ENCODE results near the gene COL4A1. TPM values are rescaled to one million over a fixed set of nuclear protein-coding genes. Genes with fewer than 3 reads are reported as not detected.

Gene COL4A1
- total RNA-seq, 1 donor from 2014 or later: 120 TPM

- H3K27me3 ChIP-seq (ENCODE audit: low read depth): no peaks in the 10 kb centered on the region
- no peak for DNase-seq
- H3K4me3 ChIP-seq: no peak overlapping the region
- TF ChIP-seq, protein P1, sequence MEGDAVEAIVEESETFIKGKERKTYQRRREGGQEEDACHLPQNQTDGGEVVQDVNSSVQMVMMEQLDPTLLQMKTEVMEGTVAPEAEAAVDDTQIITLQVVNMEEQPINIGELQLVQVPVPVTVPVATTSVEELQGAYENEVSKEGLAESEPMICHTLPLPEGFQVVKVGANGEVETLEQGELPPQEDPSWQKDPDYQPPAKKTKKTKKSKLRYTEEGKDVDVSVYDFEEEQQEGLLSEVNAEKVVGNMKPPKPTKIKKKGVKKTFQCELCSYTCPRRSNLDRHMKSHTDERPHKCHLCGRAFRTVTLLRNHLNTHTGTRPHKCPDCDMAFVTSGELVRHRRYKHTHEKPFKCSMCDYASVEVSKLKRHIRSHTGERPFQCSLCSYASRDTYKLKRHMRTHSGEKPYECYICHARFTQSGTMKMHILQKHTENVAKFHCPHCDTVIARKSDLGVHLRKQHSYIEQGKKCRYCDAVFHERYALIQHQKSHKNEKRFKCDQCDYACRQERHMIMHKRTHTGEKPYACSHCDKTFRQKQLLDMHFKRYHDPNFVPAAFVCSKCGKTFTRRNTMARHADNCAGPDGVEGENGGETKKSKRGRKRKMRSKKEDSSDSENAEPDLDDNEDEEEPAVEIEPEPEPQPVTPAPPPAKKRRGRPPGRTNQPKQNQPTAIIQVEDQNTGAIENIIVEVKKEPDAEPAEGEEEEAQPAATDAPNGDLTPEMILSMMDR (IDR thresholded peaks at IDR 0.05; ENCODE audit: borderline replicate concordance): no peak
- peaks cover 88% of the 10 kb centered on the region for H3K4me1 ChIP-seq
- peak overlapping the region; percentile 82 for H3K27ac ChIP-seq (replicated peaks)
- H3K9me3 ChIP-seq (replicated peaks): no peaks in the 10 kb centered on the region
- peaks cover 25% of the 10 kb centered on the region for H3K36me3 ChIP-seq
- intact Hi-C loops (cut with micrococcal nuclease): no loop called here
Measured at GRCh38 chr13:110285991-110286832, 20.7 kb downstream of the COL4A1 start.

GRCh38 chr13:110284779-110285484 lies 22.0 kb downstream of the COL4A1 start:
- H3K9me3 ChIP-seq (replicated peaks): no peaks in the 10 kb centered on the region
- peak overlapping the region; percentile 82 for H3K27ac ChIP-seq (replicated peaks)
- intact Hi-C loops (cut with micrococcal nuclease): no loop called here
- no peak for DNase-seq
- TF ChIP-seq, protein P1 (IDR thresholded peaks at IDR 0.05; ENCODE audit: borderline replicate concordance): no peak
- peaks cover 24% of the 10 kb centered on the region for H3K36me3 ChIP-seq
- H3K27me3 ChIP-seq (ENCODE audit: low read depth): no peaks in the 10 kb centered on the region
- H3K4me3 ChIP-seq: no peak overlapping the region
- peaks cover 87% of the 10 kb centered on the region for H3K4me1 ChIP-seq

- peaks cover 14% of the 10 kb centered on the region for H3K36me3 ChIP-seq
- H3K27me3 ChIP-seq (ENCODE audit: low read depth): no peaks in the 10 kb centered on the region
- TF ChIP-seq, protein P1 (IDR thresholded peaks at IDR 0.05; ENCODE audit: borderline replicate concordance): no peak
- H3K27ac ChIP-seq (replicated peaks): peak overlapping the region; percentile 5
- peaks cover 94% of the 10 kb centered on the region for H3K4me1 ChIP-seq
- intact Hi-C loops (cut with micrococcal nuclease): no loop called here
- no peak overlapping the region for H3K4me3 ChIP-seq
- no peaks in the 10 kb centered on the region for H3K9me3 ChIP-seq (replicated peaks)
- DNase-seq: no peak
Measured at GRCh38 chr13:110283736-110284517, 23.0 kb downstream of the COL4A1 start.

- intact Hi-C loops (cut with micrococcal nuclease): no loop called here
- H3K27ac ChIP-seq (replicated peaks): peak overlapping the region; percentile 57
- H3K36me3 ChIP-seq: no peaks in the 10 kb centered on the region
- H3K4me3 ChIP-seq: no peak overlapping the region
- no peak for DNase-seq
- TF ChIP-seq, protein P1 (IDR thresholded peaks at IDR 0.05; ENCODE audit: borderline replicate concordance): no peak
- peaks cover 98% of the 10 kb centered on the region for H3K4me1 ChIP-seq
- no peaks in the 10 kb centered on the region for H3K27me3 ChIP-seq (ENCODE audit: low read depth)
- H3K9me3 ChIP-seq (replicated peaks): no peaks in the 10 kb centered on the region
Measured at GRCh38 chr13:110282316-110282841, 24.6 kb downstream of the COL4A1 start.

DNA sequence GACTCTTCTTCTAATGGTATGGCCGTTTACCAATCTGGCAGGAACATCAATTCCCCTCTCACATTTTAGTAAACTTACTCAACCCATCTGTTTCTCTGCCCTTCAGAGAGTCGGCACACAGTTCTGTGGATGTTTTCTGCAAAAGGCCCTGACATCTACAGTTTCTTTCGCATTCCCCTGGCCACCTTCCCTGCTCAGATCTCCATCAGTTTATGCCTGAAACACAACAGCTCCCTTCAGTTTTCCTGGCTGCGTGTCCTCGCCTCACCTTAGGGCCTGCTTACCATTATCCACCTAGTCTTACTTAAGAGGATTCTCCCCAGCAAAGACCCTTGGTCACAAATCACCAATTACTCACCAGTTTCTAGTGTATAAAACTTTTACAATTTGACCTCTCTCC lies 25.2 kb downstream of the COL4A1 start:
- H3K4me3 ChIP-seq: no peak overlapping the region
- no peaks in the 10 kb centered on the region for H3K9me3 ChIP-seq (replicated peaks)
- H3K27ac ChIP-seq (replicated peaks): peak overlapping the region; percentile 57
- intact Hi-C loops (cut with micrococcal nuclease): no loop called here
- TF ChIP-seq, protein P1 (IDR thresholded peaks at IDR 0.05; ENCODE audit: borderline replicate concordance): no peak
- no peaks in the 10 kb centered on the region for H3K36me3 ChIP-seq
- H3K4me1 ChIP-seq: peaks cover 98% of the 10 kb centered on the region
- H3K27me3 ChIP-seq (ENCODE audit: low read depth): no peaks in the 10 kb centered on the region
- DNase-seq: no peak

Measured in left ventricle myocardium inferior (tissue), 1 donor.